Neural cell (in vitro differentiated cells): ENCODE data around the gene USP26. TPM values are rescaled to one million over a fixed set of nuclear protein-coding genes. Genes with fewer than 3 reads are reported as not detected.

Source experiments
- H2AFZ ChIP-seq: fragments of 200-600, 300-800 bp; sonication (generic), shearing (Covaris generic); 2 replicates; pipeline ENCODE4 v1.6.0; 2014; ENCODE audit warnings: low read depth, mild to moderate bottlenecking, antibody characterized with exemption, low read length, moderate library complexity
- H3F3A ChIP-seq: fragments of 200-600 bp; shearing (Covaris generic); 2 replicates; pipeline ENCODE4 v1.6.1; 2016; ENCODE audit warnings: mild to moderate bottlenecking, moderate library complexity, mixed read lengths, antibody characterized with exemption, low read length; ENCODE audit not compliant: insufficient read depth, poor library complexity, severe bottlenecking
- H3K27ac ChIP-seq: fragments of 200-600, 300-800 bp; sonication (generic), shearing (Covaris generic); 2 replicates; pipeline ENCODE4 v1.5.1; 2014; ENCODE audit warnings: mild to moderate bottlenecking, low read length, moderate library complexity
- H3K27me3 ChIP-seq: fragments of 300-800, 200-600 bp; sonication (generic), shearing (Covaris generic); 2 replicates; pipeline ENCODE4 v1.6.0; 2014; ENCODE audit warnings: mild to moderate bottlenecking, low read depth, low read length, moderate library complexity; ENCODE audit not compliant: insufficient read depth
- H3K36me3 ChIP-seq: fragments of 300-800, 200-600 bp; sonication (generic), shearing (Covaris generic); 2 replicates; pipeline ENCODE4 v1.5.1; 2014; ENCODE audit warnings: mild to moderate bottlenecking, antibody characterized with exemption, low read length, moderate library complexity; ENCODE audit not compliant: insufficient read depth
- H3K4me2 ChIP-seq: fragments of 300-800, 200-600 bp; sonication (generic), shearing (Covaris generic); 2 replicates; pipeline ENCODE4 v1.6.0; 2014; ENCODE audit warnings: mild to moderate bottlenecking, low read length
- H3K4me3 ChIP-seq: fragments of 300-800, 200-600 bp; sonication (generic), shearing (Covaris generic); 2 replicates; pipeline ENCODE4 v1.5.1; 2014; ENCODE audit warnings: mild to moderate bottlenecking, low read length, moderate library complexity
- H3K79me2 ChIP-seq: fragments of 200-600 bp; shearing (Covaris generic); replicated peaks from 2 replicates; pipeline ENCODE4 v1.6.0; 2014; ENCODE audit warnings: mild to moderate bottlenecking, low read length, moderate library complexity; ENCODE audit not compliant: insufficient read depth
- H3K9ac ChIP-seq: fragments of 300-800, 200-600 bp; sonication (generic), shearing (Covaris generic); 2 replicates; pipeline ENCODE4 v1.6.1; 2016; ENCODE audit warnings: mild to moderate bottlenecking, low read length, mixed read lengths
- H3K9me2 ChIP-seq: fragments of 200-600 bp; shearing (Covaris generic); 2 replicates; pipeline ENCODE4 v1.6.1; 2016; ENCODE audit warnings: mild to moderate bottlenecking, low read length, mixed read lengths; ENCODE audit not compliant: insufficient read depth
- H3K9me3 ChIP-seq: fragments of 200-600, 300-800 bp; sonication (generic), shearing (Covaris generic); 2 replicates; pipeline ENCODE4 v1.6.1; 2016; ENCODE audit warnings: mild to moderate bottlenecking, mixed run types, low read length, moderate library complexity, mixed read lengths
- H4K20me1 ChIP-seq: fragments of 200-600 bp; shearing (Covaris generic); 2 replicates; pipeline ENCODE4 v1.6.1; 2016; ENCODE audit warnings: mild to moderate bottlenecking, mixed run types; ENCODE audit not compliant: insufficient read depth
- CTCF ChIP-seq: fragments of 450-650 bp; IDR thresholded peaks from 2 replicates; pipeline ENCODE4 v1.5.1; 2014; ENCODE audit warnings: antibody characterized with exemption, mild to moderate bottlenecking, moderate library complexity; ENCODE audit not compliant: poor library complexity, severe bottlenecking
- EP300 ChIP-seq: fragments of 450-650 bp; conservative IDR thresholded peaks from 2 replicates; pipeline ENCODE4 v1.6.1; 2014; ENCODE audit warnings: antibody characterized with exemption, mild to moderate bottlenecking, moderate library complexity; ENCODE audit not compliant: poor library complexity, severe bottlenecking
- EZH2 ChIP-seq: fragments of 200-600, 300-800 bp; shearing (Covaris generic), sonication (generic); IDR thresholded peaks from 2 replicates; pipeline ENCODE4 v1.6.1; 2014; ENCODE audit warnings: antibody characterized with exemption, low read length, borderline replicate concordance, mild to moderate bottlenecking; ENCODE audit not compliant: insufficient read depth, poor library complexity, severe bottlenecking
- MXI1 ChIP-seq: fragments of 450-650 bp; conservative IDR thresholded peaks from 2 replicates; pipeline ENCODE4 v1.6.1; 2014; ENCODE audit warnings: antibody characterized with exemption, mild to moderate bottlenecking; ENCODE audit not compliant: poor library complexity, severe bottlenecking
- POLR2AphosphoS5 ChIP-seq: IDR thresholded peaks from 2 replicates; pipeline ENCODE4 v1.6.1; 2012
- RAD21 ChIP-seq: fragments of 450-650 bp; conservative IDR thresholded peaks from 2 replicates; pipeline ENCODE4 v1.6.1; 2014; ENCODE audit warnings: antibody characterized with exemption, mild to moderate bottlenecking, moderate library complexity
- REST ChIP-seq: IDR thresholded peaks from 2 replicates; pipeline ENCODE4 v1.6.1; 2012; ENCODE audit warnings: borderline replicate concordance
- SMC3 ChIP-seq: fragments of 450-650 bp; conservative IDR thresholded peaks from 2 replicates; pipeline ENCODE4 v1.6.1; 2014; ENCODE audit warnings: antibody characterized with exemption, mild to moderate bottlenecking, moderate library complexity; ENCODE audit not compliant: poor library complexity
- TAF1 ChIP-seq: IDR thresholded peaks from 2 replicates; pipeline ENCODE4 v1.6.1; 2012; ENCODE audit warnings: low read depth
- polyA plus RNA-seq: library from polyadenylated mRNA; depleted of rRNA; stranded (reverse); fragments of >200 nt; gene quantifications from 2 replicates; pipeline ENCODE4 v1.2.3, GENCODE V29; 2014

The USP26 gene
- polyA plus RNA-seq, 1 donor from 2014 or later: not detected

GRCh38 chrX:133033010-133033409 lies 63.9 kb downstream of the USP26 start:
- H3K27me3 ChIP-seq: no peaks in the 10 kb centered on the region
- no peaks in the 10 kb centered on the region for H3K79me2 ChIP-seq
- no peak overlapping the region for H2AFZ ChIP-seq
- no peaks in the 10 kb centered on the region for H3K9me2 ChIP-seq
- no peak overlapping the region for H3K4me2 ChIP-seq
- H4K20me1 ChIP-seq: no peaks in the 10 kb centered on the region
- no peak overlapping the region for H3K9ac ChIP-seq
- no peaks in the 10 kb centered on the region for H3F3A ChIP-seq
- H3K4me3 ChIP-seq: no peak overlapping the region
- H3K27ac ChIP-seq: no peak overlapping the region
- no peaks in the 10 kb centered on the region for H3K9me3 ChIP-seq
- no peak for TF ChIP-seq SMC3
- no peak for TF ChIP-seq EP300
- no peak for TF ChIP-seq CTCF
- TF ChIP-seq EZH2: no peak
- TF ChIP-seq TAF1: no peak
- no peak for TF ChIP-seq REST
- no peak for TF ChIP-seq POLR2AphosphoS5
- no peak for TF ChIP-seq MXI1
- TF ChIP-seq RAD21: no peak
- H3K36me3 ChIP-seq: no peaks in the 10 kb centered on the region

- Histone ChIP-seq H3K9me3 (no peaks in the 10 kb centered on the region), H3K9me2 (no peaks in the 10 kb centered on the region), H3K27ac (no peak overlapping the region), H3K4me3 (no peak overlapping the region), H3K4me2 (no peak overlapping the region), H3K9ac (no peak overlapping the region), H4K20me1 (no peaks in the 10 kb centered on the region), H3K27me3 (no peaks in the 10 kb centered on the region), H2AFZ (no peak overlapping the region), H3K36me3 (no peaks in the 10 kb centered on the region), H3F3A (no peaks in the 10 kb centered on the region), H3K79me2 (no peaks in the 10 kb centered on the region)
- TF ChIP-seq RAD21 (no peak), REST (no peak), CTCF (no peak), EZH2 (no peak), MXI1 (no peak), POLR2AphosphoS5 (no peak), EP300 (no peak), SMC3 (no peak), TAF1 (no peak)
Measured at GRCh38 chrX:133018229-133018628, 78.7 kb downstream of the USP26 start.
